ENCODE data around the gene SCEL.
"Not testable (repeated sequence)": the region's sequence is repeated elsewhere in the genome, so short reads cannot be mapped to it uniquely, and the experiment has no call there.

SCEL gene

DNA sequence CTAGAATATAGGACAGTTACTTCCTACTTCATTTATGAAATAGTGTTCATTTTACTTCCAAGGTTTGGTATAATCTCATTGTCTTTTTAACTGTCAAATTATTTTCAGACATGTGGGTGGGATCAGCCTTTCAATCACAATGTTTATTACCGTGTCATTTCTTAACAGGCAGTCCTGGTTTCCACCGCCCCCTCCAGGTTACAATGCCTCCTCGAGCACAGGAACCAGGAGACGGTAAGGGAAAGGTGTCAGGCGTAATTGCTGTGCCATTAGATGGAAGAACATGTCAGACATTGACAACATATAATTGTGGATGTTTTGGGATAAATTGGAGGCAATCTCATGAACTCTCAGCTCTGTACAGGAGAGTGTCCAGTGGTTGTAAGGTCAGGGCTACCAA is 36.5 kb downstream of the SCEL start:
- no peak for DNase-seq

- DNase-seq: no peak
These were observed 38.6 kb downstream of the SCEL start for GRCh38 chr13:77574096-77574495.

DNA sequence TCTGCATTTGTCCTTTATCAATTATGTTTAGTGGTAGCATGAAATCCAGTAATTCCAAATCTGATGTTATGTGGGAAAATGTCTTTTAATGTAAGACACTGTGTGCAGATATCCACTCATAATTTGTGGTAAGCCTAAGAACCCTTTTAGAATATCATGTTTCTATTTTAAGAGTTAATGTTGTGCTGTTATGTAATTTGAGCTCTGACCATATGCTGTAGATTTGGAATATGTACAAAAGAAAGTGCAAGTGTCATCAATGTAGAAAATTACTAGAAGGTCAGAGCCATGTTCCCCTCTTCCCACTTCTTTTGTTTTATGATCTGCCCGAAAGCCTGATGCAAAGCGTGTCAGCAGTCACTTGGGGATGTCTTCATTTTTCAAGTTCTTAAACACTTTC is 44.5 kb downstream of the SCEL start:
- no peak for DNase-seq

- no peak for DNase-seq
These were observed 45.2 kb downstream of the SCEL start for GRCh38 chr13:77580748-77581147.

- no peak for DNase-seq
These were observed 48.1 kb downstream of the SCEL start for GRCh38 chr13:77583581-77583980.

- DNase-seq: no peak
These were observed 48.6 kb downstream of the SCEL start for GRCh38 chr13:77584106-77584505.

GRCh38 chr13:77595166-77595810 is 59.8 kb downstream of the SCEL start:
- DNase-seq: no peak

DNA sequence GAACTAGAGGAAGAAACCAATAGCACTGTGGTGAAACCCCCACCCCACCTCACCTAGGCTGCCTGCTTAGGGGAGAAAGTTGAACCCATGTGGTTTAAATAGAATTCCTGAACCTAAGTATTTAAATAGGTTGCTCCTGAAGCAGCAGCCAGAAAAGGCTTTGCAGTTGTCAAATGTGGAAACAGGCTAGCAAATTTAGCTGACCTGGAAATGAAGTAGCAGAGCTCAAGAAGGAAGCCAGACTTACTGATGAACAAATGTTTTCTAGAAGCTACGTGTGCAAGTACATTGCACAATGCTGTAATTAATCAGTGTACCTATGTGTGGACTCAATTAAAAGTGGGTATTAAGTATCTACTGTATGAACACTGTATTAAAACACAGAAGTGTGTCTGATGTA is 61.3 kb downstream of the SCEL start:
- no peak for DNase-seq

DNA sequence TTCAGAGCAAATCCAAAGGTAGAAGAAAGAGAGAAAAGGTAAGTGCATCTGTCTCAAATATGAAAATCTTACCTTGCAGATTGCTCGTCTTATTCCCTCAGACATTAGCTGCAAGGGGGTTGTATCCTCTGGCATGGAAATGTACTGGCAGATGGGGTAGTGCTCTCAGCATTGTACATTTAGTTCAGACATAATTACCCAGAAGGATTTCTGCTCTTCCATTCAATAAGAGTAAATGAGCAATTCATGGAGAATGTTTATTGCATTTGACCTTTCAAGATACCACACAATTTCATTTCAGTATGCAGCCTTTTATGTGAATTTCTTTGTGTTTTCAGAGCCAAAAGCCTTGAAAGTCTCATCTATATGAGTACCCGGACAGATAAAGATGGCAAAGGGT is 63.8 kb downstream of the SCEL start:
- no peak for DNase-seq

- DNase-seq: no peak
These were observed 65.2 kb downstream of the SCEL start for GRCh38 chr13:77600701-77601100.

GRCh38 chr13:77611068-77611467 is 75.6 kb downstream of the SCEL start:
- no peak for DNase-seq

DNA sequence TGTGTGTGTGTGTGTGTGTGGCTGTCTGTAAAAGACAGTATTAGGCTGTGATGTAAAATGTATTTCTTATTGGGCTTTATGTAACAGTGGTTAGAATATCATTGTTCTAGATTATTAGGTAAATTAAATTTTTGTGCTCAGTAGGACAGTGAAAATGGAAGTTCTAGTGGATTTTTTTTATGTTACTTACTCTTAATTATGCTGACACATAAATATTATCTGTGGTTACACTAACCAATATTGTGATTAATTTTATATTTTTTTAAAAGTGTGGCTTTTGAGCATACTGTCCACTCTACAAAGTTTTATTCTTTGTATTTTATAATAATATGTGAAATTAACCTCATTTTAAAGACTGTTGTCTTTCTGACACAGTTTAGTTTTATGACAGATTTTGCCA is 80.5 kb downstream of the SCEL start:
- DNase-seq: no peak

DNA sequence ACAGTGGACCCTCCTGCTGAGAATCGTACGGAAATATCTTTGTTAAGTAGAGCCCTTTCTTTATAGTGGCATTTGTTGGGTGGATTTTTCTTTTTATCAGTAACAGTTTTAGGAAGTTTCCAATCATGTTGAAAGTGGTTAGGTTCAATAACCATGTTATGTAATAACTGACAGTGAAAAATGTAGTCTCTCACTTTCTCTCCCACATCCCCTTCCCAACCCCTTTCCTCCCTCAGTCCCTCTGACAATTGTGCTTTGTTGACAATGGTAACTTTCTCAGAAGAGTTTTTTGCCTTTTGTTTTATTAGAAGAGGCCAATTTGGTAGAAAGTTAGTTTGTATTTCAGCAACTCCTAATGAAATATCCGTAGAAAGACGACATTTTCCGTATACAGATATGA is 84.1 kb downstream of the SCEL start:
- DNase-seq: no peak

GRCh38 chr13:77620138-77620537 is 84.6 kb downstream of the SCEL start:
- no peak for DNase-seq

DNA sequence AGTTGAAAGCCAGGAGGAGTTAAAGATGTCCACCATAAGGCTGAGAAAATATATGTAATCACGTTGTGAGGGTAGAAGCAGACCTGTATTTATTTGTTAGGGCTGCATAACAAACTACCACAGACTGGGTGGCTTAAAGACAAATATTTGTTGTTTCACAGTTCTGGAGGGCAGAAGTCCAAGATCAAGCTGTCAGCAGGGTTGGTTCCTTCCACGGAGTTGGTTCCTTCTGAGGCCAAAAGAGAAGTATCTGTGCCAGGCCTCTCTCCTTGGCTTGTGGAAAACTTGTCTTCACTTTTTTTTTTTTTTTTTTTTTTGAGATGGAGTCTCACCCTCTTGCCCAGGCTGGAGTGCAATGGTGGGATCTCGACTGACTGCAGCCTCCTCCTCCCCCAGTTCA is 88.3 kb downstream of the SCEL start:
- no peak for DNase-seq

- no peak for DNase-seq
These were observed 92.7 kb downstream of the SCEL start for GRCh38 chr13:77628170-77628569.

- DNase-seq: no peak
These were observed 102.1 kb downstream of the SCEL start for GRCh38 chr13:77637588-77637987.

DNA sequence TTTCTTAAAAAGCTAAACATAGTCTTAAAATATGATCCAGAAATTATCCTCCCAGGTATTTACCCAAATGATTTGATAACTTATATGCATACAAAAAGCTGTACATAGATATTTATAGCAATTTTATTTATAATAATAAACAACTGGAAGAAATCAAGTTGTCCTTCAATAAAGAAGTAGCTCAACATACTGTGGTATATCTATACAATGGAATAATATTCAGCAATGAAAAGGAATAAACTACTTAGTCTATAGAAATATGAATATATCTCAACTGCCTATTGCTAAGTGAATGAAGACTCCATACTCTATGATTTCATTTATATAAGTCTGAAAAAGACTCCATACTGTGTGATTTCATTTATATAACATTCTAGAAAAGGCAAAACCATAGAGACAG is 114.9 kb downstream of the SCEL start:
- no peak for DNase-seq

- no peak for DNase-seq
These were observed 117.8 kb downstream of the SCEL start for GRCh38 chr13:77653301-77653700.

DNA sequence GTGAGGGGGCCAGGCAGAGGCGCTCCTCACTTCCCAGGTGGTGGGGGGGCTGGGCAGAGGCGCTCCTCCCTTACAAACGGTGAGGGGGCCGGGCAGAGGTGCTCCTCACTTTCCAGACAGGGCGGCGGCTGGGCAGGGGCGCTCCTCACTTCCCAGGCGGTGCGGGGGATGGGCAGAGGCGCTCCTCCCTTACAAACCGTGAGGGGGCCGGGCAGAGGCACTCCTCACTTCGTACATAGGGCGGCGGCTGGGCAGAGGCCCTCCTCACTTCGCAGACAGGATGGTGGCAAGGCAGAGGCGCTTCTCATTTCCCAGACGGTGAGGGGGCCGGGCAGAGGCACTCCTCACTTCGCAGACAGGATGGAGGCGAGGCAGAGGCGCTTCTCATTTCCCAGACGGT is 124.5 kb downstream of the SCEL start:
- DNase-seq: not testable (repeated sequence)

DNA sequence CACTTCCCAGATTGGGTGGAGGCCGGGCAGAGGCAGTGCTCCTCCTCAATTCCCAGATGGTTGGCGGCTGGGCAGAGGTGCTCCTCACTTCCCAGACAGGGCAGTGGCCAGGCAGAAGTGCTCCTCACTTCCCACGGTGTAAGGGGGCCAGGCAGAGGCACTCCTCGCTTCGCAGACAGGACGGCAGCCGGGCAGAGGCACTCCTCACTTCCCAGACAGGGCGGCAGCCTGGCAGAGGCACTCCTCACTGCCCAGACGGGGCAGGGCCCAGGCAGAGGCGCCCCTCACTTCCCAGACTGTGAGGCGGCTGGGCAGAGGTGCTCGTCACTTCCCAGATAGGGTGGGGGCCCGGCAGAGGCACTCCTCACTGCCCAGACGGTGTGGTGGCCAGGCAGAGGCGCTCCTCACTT is 125.3 kb downstream of the SCEL start:
- no peak for DNase-seq

DNA sequence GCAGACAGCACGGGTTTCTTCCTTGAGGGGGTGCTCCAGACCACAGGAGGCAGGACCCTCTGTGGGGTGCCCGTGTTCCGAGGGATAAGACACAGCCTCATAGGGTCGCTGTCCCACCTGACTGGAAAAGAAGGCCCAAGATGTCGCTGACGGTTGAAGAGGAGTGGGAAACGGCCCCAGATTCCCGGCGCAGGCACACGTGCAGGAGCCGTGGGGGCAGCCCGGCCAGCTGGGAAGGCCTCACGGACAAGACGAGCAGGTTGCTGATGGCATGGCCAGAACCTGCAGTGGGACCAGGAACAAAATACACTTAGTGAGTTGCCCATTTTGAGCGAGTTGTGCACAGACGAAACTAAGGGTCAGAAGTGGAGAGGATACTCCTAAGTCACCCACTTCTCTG is 126.8 kb downstream of the SCEL start:
- DNase-seq: not testable (repeated sequence)

DNA sequence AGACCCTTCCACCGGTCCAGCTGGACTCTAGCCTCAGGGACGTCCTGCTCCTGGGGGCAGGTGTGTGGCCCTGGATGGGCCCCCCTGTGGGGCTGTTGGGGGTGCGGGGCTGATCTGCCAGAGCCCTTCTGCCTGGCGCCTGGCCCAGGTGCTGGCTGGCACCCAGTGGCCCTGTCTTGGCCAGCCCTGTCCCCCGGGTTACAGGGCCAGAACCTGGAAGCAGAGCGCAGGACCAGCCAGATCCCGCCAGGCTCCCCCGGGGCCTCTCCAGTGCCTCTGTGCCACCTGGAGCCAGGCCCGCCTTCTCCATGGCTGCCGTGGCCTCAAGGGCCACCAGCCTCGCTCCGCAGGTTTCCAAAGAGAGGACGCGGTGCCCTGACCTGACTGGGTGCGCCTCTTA is 127.3 kb downstream of the SCEL start:
- DNase-seq: not testable (repeated sequence)

DNA sequence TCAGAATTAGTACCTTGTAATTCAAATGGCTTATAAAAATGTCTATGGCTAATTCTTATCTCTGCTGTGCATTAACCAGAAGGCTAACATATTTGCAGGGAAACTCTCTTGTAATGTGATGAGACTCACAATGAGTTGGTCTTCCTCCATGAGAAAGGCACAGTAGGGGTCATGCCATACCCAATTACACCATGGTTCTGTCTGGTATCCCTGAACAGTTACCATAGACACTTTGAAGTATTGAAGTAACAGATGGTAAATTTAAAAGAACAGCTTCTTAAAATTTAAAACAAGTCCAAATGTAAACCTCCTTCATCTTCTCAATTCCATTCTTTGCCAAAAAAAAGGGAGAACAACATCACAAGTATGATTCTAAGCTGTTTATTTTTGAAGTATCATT is 139.3 kb downstream of the SCEL start:
- DNase-seq: no peak

DNA sequence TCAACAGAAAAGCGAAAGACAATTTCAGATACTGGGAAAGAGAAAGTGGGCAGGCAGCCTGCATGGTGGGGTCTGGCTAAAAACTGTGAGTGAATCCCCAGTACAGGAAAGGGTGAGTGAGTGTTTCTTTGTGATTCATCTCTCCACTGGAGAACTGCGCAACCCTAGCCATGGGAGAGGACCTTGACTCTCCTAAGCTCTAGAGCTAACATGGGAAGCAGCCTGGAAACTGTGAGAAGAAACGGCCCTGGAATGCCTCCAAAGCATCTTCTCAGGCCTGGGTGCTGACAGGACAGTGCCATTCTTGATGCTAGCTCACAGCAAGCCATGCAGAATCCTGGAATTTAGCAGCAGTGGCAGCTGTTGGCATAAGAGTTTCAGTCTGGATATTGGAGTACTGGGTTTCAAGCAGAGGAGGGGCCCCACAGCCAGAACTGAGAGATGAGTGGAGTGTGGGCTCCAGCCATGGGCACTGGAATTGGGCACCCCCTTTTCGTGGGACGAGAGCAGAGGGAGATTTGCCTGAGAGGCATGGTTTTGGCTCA is 143.3 kb downstream of the SCEL start:
- no peak for DNase-seq

All from stimulated activated CD4-positive, alpha-beta T cell treated with anti-CD3 and anti-CD28 coated beads, Interleukin-1b, Interleukin-23, amount 100 ng/mL, for 48 hours (primary cell).